ENCODE measurements around the gene PDE2A. TPM values are rescaled to one million over a fixed set of nuclear protein-coding genes. Genes with fewer than 3 reads are reported as not detected.

The PDE2A gene
- total and polyA plus RNA-seq, 11 donors, result 16.8 to 53.7 (median 23.7) TPM

GRCh38 chr11:72705442-72706365 is 31.5 kb upstream of the PDE2A start:
- no peak overlapping the region for H3K4me3 ChIP-seq
- intact Hi-C loops (cut with DNase I), result no loop called here
- TF ChIP-seq POLR2A (IDR thresholded peaks at IDR 0.05), result no peak
- no peak for TF ChIP-seq CTCF (IDR thresholded peaks at IDR 0.05)
- peaks cover 0 to 28% (median 11%) of the 10 kb centered on the region in 12 donors for H3K4me1 ChIP-seq
- 80 to 91% (median 84%) methylated on average over 11 to 12 of the region's 12 CpGs for WGBS, 4 donors
- no peak for ATAC-seq
- H3K27ac ChIP-seq, result no peak overlapping the region
- no peak for DNase-seq
- H3K9me3 ChIP-seq, result no peaks in the 10 kb centered on the region
- H3K36me3 ChIP-seq, result peaks cover 0 to 99% (median 84%) of the 10 kb centered on the region in 9 donors
- no peaks in the 10 kb centered on the region for H3K27me3 ChIP-seq

GRCh38 chr11:72704783-72705265 is 30.6 kb upstream of the PDE2A start:
- DNase-seq, result no peak
- 59 to 74% (median 64%) methylated on average over 4 of the region's 4 CpGs for WGBS, 4 donors
- H3K27me3 ChIP-seq, result no peaks in the 10 kb centered on the region
- peaks cover 0 to 99% (median 84%) of the 10 kb centered on the region in 9 donors for H3K36me3 ChIP-seq
- intact Hi-C loops (cut with DNase I), result no loop called here
- H3K4me3 ChIP-seq, result no peak overlapping the region
- TF ChIP-seq CTCF (IDR thresholded peaks at IDR 0.05) (no peak), POLR2A (IDR thresholded peaks at IDR 0.05) (no peak)
- ATAC-seq, result no peak
- peak overlapping the region in 3 of 12 donors; percentile 28 to 82 (median 52) for H3K27ac ChIP-seq
- H3K9me3 ChIP-seq, result no peaks in the 10 kb centered on the region
- H3K4me1 ChIP-seq, result peaks cover 0 to 34% (median 15%) of the 10 kb centered on the region in 12 donors

GRCh38 chr11:72704028-72704782 is 30.0 kb upstream of the PDE2A start:
- Histone ChIP-seq H3K27ac (peak overlapping the region in 10 of 12 donors; percentile 15 to 82 (median 48)), H3K27me3 (no peaks in the 10 kb centered on the region), H3K9me3 (no peaks in the 10 kb centered on the region), H3K4me3 (no peak overlapping the region), H3K4me1 (peaks cover 0 to 37% (median 15%) of the 10 kb centered on the region in 12 donors), H3K36me3 (peaks cover 0 to 99% (median 84%) of the 10 kb centered on the region in 9 donors)
- DNase-seq (no peak), ATAC-seq (peak in 1 of 4 donors; percentile 1)
- peak in 1 of 12 donors; percentile 9 for TF ChIP-seq CTCF (IDR thresholded peaks at IDR 0.05)
- no peak for TF ChIP-seq POLR2A (IDR thresholded peaks at IDR 0.05)
- intact Hi-C loops (cut with DNase I), result no loop called here
- WGBS, 4 donors, result 74 to 90% (median 80%) methylated on average over 8 to 13 of the region's 13 CpGs

Data from heart left ventricle (tissue), 16 donors.